Bronchial smooth muscle cell (primary cell): ENCODE measurements around the gene RNPC3. TPM values are rescaled to one million over a fixed set of nuclear protein-coding genes. Genes with fewer than 3 reads are reported as not detected.

ENCODE experiments used
- total RNA-seq: library from RNA; depleted of rRNA; stranded (reverse); fragments of >200 nt; gene quantifications from 2 replicates; pipeline ENCODE4 v1.2.1, GENCODE V29; 2014

RNPC3 gene
- 2.3 and 4.7 TPM in 2 replicates for total RNA-seq

GRCh38 chr1:103525607-103526507 lies at the start of gene RNPC3:
Gene RNPC3 (plus strand): TSS chr1:103525699. CDS start chr1:103526071, 372 bp downstream.

GRCh38 chr1:103571289-103571688 lies 45.8 kb downstream of the RNPC3 start, which contains the start of gene AMY2B:
Gene AMY2B (plus strand): TSS chr1:103571589. CDS start chr1:103571603, 14 bp downstream.

Other genes starting within 250 kb of the RNPC3 start
- 4.7 and 10.0 TPM in 2 replicates for gene AMY2B, start 45.9 kb downstream of the RNPC3 start, total RNA-seq
- 0.09 TPM in 1 of 2 replicates, not detected in the other for gene AMY2A, start 91.7 kb downstream of the RNPC3 start, total RNA-seq
- not detected in 2 replicates for gene AMY1A, start 130.1 kb downstream of the RNPC3 start, total RNA-seq
- not detected in 2 replicates for gene AMY1B, start 170.5 kb downstream of the RNPC3 start, total RNA-seq
- gene AMY1C, start 224.2 kb downstream of the RNPC3 start, total RNA-seq = not detected in 2 replicates